D341Med (cell line): ENCODE results near the gene FMN2.
"Not testable (repeated sequence)": the region's sequence is repeated elsewhere in the genome, so short reads cannot be mapped to it uniquely, and the experiment has no call there.

ENCODE experiments used
- DNase-seq: peaks from one replicate; pipeline ENCODE4 v3.0.0; 2012; ENCODE audit warnings: low spot score

FMN2 gene

GRCh38 chr1:240362826-240363225 is 271.1 kb downstream of the FMN2 start:
- DNase-seq, result no peak

GRCh38 chr1:240363315-240363714 is 271.6 kb downstream of the FMN2 start:
- no peak for DNase-seq

- DNase-seq, result no peak
Observed at GRCh38 chr1:240363914-240364313, 272.2 kb downstream of the FMN2 start.

GRCh38 chr1:240366636-240367035 is 275.0 kb downstream of the FMN2 start:
- DNase-seq, result no peak

GRCh38 chr1:240385551-240385950 is 293.9 kb downstream of the FMN2 start:
- DNase-seq, result no peak

GRCh38 chr1:240385985-240386978 is 294.6 kb downstream of the FMN2 start:
- no peak for DNase-seq

GRCh38 chr1:240387051-240387450 is 295.4 kb downstream of the FMN2 start:
- no peak for DNase-seq

GRCh38 chr1:240391660-240392260 is 300.1 kb downstream of the FMN2 start:
- no peak for DNase-seq

- no peak for DNase-seq
Observed at GRCh38 chr1:240394353-240394752, 302.7 kb downstream of the FMN2 start.

GRCh38 chr1:240395336-240395735 is 303.7 kb downstream of the FMN2 start:
- DNase-seq, result no peak

- DNase-seq, result no peak
Observed at GRCh38 chr1:240399381-240399780, 307.7 kb downstream of the FMN2 start.

- DNase-seq, result no peak
Observed at GRCh38 chr1:240401731-240402130, 310.0 kb downstream of the FMN2 start.

- no peak for DNase-seq
Observed at GRCh38 chr1:240402326-240402725, 310.6 kb downstream of the FMN2 start.

GRCh38 chr1:240404286-240404685 is 312.6 kb downstream of the FMN2 start:
- DNase-seq, result no peak

- DNase-seq, result no peak
Observed at GRCh38 chr1:240405751-240406150, 314.1 kb downstream of the FMN2 start.

GRCh38 chr1:240407407-240407806 is 315.7 kb downstream of the FMN2 start:
- no peak for DNase-seq

GRCh38 chr1:240409615-240410014 is 317.9 kb downstream of the FMN2 start:
- DNase-seq, result no peak

- DNase-seq, result no peak
Observed at GRCh38 chr1:240413732-240414131, 322.0 kb downstream of the FMN2 start.

- DNase-seq, result no peak
Observed at GRCh38 chr1:240414237-240414636, 322.6 kb downstream of the FMN2 start.

- not testable (repeated sequence) for DNase-seq
Observed at GRCh38 chr1:240415011-240415410, 323.3 kb downstream of the FMN2 start.

- no peak for DNase-seq
Observed at GRCh38 chr1:240415532-240415931, 323.8 kb downstream of the FMN2 start.

- DNase-seq, result no peak
Observed at GRCh38 chr1:240417317-240417716, 325.6 kb downstream of the FMN2 start.

- DNase-seq, result no peak
Observed at GRCh38 chr1:240420766-240421165, 329.1 kb downstream of the FMN2 start.
